Amygdala (tissue), 56 donors: ENCODE measurements around the gene CACNA2D1.
"Not testable (repeated sequence)": the region's sequence is repeated elsewhere in the genome, so short reads cannot be mapped to it uniquely, and the experiment has no call there.

ENCODE experiments used
- DNase-seq, 56 donors: peaks; one replicate each; lab custom pipeline; 2025; lab: John Stamatoyannopoulos, UW

CACNA2D1 gene

DNA sequence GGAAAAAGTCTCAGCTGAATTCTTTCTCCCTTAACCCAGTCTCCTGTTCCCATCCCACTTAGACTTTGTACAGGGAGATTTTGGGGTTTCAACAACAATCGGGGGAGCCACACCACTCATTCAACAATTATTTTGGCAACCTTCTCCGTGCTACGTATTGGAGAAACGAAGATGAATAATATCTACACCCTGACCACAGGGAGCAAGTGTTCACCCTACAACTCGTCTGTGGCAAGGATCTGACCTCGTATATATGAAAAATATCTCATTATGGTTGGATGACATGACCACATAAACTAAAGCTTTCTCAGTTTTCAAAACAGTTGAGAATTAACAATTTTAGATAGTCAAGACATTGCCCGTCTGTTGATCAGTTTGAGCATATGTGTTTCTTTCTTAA is 302.1 kb downstream of the CACNA2D1 start:
- no peak for DNase-seq

DNA sequence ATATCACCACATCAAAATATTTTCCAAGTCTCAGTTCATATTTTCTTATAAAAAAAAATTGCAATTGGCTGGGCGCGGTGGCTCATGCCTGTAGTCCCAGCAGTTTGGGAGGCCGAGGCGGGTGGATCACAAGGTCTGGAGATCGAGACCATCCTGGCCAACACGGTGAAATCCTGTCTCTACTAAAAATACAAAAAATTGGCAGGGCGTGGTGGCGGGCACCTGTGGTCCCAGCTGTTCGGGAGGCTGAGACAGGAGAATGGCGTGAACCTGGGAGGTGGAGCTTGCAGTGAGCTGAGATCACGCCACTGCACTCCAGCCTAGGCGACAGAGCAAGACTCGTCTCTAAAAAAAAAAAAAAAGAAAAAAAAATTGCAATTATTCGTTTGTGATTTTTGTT is 303.0 kb downstream of the CACNA2D1 start:
- not testable (repeated sequence) for DNase-seq

DNA sequence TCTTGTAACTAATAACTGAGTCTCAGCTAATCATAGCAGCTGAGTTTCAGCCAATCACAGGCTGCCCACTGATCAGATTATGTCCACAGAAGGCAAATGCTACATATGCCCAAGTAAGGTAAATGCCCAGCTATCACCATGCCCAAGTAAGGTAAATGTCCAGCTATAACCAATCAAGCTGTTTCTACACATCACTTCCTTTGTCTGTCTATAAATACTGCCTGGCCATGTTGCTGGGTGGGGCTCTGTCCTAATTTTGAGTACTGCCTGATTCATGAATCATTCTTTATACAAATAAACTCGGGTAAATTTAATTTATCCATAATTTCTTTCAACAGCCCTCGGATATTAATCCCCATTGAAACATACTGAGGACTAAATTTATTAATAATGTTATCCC is 312.4 kb downstream of the CACNA2D1 start:
- DNase-seq = no peak

DNA sequence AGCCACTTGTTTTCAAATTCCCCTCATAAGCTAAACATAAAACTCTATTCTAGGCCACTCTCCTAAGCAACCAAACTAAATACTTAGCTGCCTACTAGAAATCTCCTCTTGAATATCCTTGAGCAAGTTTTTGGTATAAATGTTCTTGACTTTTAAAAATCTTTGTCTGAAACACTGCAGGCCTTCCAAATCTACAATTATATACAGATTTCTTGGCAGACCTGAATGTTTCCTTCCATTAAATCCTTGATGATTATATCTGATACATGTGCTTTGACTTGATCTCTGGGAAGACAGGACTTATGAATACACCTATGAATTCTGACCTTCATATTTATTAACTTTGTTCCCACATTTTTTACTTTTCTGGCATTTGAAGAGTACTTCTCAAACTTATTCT is 314.5 kb downstream of the CACNA2D1 start:
- DNase-seq = no peak

DNA sequence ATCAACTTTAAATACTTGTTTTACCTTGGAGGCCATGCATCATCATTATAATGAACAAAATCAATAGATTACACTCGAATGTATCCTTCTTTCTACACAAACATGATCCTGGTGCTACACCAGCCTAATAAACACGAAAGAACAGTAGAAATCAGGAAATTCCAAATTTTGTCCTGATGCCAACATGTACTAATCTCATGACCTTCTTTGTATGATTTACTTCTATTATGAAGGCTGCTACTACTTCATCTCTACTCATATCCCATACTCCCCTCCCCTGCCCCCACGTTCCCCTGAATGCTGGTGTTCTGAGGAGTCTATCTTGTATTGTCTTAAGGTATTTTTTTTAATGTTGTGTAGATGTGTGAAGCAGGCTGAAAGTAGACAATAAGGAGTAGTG is 315.0 kb downstream of the CACNA2D1 start:
- no peak for DNase-seq

DNA sequence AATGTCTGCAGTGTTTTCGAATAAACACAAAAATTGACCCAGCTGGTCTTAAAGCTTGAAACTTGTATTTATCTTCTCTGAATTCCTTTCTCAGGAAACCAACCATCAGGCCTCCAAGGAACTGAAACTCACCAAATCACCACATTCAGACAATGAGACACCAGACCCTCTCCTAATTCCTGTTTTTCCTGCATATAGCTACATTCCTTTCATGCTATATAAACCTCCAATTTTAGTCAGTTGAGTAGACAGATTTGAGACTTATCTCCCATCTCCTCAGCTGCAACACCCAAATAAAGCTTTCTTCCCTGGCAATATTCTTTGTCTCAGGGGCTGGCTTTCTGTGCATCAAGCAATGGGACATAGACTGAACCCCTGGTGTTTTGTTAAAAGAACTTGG is 317.0 kb downstream of the CACNA2D1 start:
- DNase-seq = no peak

DNA sequence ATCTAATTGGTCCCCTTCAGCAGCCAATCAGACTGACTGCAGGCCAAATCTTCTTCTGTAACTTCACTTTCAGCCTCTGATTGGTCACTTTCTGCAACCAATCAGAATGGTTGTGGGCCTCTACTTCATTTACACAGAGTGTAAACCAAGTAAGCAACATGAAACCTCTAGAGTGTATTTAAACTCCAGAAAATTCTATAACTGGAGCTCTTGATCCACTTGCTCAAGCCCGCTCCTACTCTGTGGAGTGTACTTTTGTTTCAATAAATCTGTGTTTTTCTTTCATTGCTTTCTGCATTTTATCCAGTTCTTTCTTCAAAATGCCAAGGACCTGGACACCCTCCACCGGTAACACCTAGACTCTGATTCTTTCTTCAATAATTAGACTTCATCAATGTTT is 319.1 kb downstream of the CACNA2D1 start:
- no peak for DNase-seq

DNA sequence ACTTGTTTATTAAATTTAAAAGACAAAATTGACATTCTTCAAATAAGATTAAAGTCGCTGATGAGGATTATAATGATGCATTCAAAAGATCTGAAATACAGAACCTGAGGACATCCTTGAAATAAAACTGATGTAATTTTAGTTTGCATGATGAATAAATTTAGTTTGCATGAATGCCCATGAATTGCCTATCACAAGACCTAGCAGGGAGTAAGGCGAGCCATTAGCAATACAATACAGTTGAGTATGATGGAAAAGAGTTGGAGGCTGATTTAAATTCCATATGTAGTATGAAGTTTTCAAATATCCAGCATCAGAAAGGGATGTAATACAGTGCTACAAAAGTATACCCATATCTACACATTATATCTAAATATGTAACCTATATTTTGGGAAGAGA is 321.3 kb downstream of the CACNA2D1 start:
- DNase-seq = no peak

DNA sequence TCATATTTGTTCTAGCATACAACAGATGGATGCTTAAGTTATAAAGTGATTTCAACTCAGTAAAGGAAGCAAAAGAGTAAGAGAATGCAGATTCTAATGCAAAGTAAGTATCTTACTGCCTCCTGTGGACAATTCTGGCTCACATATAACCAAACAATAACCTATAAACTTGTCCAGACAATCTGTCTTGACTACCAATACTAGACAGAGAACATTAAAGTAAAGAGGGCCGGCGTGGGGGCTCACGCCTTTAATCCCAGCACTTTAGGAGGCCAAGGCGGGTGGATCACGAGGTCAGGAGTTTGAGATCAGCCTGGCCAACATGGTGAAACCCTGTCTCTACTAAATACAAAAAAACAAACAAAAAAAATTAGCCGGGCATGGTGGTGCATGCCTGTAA is 329.3 kb downstream of the CACNA2D1 start:
- DNase-seq = no peak

DNA sequence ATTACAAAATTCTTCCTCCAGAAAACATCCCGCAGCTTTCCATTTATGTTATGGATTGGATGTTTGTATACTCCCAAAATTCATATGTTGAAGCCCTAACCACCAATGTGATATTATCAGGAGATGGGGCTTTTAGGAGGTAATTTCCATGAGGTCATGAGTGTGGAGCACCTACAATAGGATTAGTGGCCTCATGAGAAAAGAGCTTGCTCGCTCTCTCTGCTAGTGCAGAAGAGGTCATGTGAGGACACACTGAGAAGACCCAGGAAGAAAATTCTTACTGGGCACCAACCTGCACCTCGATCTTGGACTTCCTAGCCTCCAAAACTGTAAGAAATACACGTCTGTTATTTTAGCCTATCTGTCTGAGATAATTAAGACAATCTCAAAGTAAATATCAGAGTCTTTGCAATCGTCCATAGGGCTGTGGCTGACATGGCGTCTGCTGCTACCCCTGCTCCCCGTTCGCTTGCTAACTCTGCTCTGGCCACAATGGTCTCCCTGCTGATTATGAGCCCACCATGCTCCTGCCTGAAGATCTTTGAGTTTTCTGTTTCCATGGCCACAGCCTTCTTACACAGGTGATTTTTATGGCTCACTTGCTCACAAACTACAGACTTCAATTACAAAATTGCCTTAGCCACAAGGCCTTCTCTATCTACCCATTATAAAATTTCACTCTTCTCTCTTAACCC is 333.3 kb downstream of the CACNA2D1 start:
- DNase-seq = no peak

DNA sequence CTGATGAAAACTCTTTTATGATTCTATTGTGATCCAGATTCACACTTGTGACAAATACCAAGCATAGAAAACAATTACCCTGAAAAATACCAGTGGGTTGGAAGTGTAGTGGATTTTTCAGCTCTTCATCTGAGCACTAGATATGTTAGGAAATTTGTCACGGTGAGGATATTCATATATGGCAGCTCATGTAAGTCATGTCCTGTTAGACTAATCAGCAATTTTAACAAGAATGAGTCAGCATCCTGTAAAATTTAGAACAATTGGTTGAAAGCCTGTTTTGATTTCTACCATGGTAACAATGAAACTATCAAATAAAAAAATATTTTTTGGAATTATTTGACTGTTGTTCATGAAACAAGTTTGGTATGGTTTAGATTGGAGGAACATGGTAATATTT is 334.3 kb downstream of the CACNA2D1 start:
- DNase-seq = no peak

DNA sequence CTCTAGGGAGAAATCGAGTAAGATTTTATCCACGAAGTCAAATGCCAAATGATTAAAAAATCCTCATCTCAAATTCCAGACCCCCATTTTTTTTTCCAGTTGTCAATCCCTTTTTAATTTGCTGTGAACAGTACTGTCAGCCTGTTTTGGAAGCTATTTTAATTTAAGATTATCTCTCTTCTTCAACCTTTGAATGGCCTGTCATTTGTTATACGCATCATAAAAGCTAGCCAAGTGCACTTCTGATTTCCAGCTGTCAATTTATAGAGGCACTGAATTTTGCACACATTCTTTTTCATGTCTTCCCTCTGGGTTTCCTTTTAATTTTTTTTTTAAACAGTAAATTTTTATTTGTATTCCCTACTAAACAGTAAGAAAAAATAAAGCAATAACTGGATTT is 337.4 kb downstream of the CACNA2D1 start:
- no peak for DNase-seq

DNA sequence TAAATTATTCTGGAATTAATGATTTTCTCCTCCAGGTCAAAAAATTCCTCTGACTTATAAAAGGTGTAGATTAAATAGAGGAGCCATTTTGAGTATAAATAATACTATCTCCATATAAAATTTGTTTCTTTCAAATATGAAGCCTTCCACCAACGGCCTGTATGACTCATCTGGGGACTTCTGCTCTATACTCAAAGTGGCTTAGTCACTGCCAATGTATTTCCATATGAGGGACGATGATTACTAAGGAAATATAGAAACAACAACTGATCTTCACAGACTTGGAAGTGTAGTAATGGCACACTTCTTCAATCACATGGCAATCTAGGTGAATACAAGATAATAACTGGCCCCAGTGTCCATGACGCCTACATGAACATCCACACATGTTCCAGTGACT is 338.1 kb downstream of the CACNA2D1 start:
- DNase-seq = no peak

DNA sequence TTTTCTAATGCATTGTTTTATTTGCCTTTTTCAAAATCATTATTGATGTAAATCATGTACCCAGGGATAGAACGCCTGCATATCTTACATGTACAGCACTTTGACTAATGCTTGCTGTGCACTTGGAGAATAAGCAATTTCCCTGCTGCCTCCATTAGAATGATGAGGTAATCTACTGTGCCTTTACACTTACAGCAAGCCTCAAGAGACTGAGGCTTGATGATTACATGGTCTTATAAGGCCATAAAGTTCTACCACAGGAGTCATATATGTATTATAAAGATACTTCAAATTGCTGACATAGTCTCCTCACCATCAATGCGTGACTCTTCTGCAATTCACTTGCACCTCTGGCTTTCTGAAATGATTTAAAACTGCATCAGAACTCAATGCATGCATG is 345.2 kb downstream of the CACNA2D1 start:
- DNase-seq = no peak

DNA sequence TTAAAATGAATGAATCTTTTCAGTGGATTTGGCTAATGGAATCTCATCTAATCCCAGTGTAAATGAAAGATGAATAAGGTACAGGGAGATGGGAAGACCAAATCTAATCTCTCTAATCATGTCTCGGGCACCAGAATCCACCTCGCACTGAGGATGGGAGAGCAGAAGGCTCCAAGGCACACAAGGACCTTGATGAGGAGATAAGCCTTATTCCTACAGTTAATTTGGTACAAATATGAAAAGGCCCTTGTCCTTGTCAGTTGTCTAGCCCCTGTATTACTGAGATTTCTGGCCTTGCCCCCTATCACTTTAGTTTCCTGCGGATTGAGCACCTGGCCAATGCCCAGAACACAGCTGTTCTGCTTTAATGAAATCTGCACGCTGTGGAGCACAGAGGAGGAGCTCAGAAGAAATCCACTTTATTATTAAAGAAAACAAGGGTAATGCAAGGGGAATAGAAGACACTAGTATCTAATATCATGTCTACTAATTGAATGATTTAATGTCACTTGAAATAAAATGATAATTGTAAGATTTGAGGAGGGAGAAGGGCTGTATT is 352.4 kb downstream of the CACNA2D1 start:
- DNase-seq = no peak

DNA sequence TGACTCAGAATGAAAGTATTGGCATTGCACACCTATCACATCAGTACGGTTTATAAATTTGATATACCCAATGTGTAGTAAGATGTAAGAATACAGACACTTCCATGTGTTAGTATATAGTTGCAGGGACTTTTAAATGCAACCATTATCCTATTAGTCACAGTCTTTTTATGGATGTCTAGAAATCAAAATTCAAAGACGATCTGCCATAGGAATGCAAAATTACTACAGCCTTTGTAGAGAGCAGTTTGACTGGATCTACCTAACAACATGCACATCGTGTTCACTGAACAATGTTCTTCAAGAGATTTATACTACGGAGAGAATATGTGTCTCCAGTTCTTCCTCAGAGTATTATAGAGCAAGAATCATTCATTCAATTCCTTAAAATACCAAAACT is 356.5 kb downstream of the CACNA2D1 start:
- DNase-seq = no peak

DNA sequence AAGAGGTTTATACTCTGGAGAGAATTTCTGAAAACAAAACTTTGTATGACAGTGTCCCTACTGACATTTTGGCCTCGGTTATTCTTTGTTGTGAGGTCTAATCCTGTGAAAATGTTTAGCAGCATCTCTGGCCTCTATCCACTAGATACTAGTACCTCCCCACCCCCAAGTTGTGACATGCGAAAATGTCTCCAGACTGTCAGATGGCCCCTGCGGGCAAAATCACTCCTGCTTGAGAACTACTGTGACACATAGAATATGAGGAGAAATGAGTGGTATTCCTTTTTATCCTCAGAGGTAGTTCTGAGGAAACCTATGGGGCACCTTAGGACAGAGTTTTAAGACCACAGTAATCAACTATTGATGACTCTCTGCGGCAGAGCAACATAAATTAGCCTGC is 358.5 kb downstream of the CACNA2D1 start:
- no peak for DNase-seq

DNA sequence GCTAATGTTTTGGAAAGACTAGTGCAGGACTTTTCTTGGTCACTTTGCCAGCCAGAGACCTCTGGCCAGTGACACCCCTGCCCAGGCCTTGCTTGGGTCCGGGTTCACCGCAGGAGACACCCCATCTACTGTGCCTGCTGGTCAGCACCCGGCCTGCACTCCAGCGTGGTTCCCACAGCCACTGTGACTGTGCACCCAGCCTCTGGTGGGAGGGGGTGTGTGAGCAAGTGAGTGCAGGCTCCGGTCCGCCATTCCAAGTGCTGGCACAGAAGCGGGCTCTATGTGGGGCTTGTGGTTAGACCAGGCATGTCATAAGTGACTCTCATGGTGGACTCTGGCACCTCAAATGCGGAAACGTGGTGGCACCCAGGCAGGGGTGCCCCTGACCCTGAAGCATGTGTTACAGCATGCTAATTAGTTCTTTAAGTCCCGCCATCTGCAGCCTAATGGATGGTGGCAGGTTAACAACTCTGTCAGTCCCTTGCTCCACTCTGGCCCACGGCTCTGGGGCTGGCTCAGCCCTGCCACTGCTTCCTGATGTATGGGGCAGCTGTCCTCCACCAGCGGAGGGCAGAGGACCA is 361.8 kb downstream of the CACNA2D1 start:
- no peak for DNase-seq

DNA sequence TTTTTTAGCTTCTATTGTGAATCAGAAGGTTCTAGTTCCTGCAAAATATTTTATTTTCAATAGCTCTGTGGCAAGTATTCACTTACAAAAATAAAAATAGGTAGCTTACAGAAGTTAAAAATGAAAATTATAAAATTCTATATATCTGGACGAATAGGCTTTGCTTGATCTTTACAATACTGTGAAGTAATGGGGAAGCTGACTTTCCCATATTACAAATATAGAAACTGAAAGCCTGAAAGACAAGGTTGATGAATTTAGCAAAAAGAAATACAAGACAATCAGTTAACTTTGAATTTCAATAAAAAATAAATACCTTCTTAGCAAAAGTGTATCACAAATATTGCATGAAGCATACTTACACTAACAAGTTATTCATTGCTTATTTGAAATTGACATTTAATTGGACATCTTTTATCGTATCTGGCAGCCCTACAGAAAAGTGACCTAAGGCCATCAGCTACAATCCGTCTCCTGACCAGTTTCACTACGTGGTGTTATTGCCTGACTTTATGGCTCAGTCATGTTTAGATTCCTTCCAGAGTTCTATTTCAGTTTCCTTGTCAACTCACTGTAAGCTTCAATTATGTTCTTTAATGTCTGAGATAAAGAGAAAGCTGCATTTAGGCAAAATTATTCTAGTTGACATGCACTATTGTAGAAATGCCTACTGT is 363.2 kb downstream of the CACNA2D1 start:
- no peak for DNase-seq

DNA sequence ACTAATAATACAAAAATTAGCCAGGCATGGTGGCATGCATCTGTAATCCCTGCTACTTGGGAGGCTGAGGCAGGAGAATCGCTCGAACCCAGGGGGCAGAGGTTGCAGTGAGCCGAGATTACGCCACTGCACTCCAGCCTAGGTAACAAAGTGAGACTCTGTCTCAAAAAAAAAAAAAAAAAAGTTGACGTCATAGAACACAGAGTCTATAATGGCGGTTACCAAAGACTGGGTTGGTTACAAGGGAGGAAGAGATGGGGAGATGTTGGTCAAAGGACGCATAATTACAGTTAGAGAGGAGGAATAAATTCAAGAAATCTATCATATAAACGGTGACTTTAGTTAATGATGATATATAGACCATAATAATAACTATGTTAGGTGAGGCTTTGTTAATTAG is 364.1 kb downstream of the CACNA2D1 start:
- DNase-seq = no peak

DNA sequence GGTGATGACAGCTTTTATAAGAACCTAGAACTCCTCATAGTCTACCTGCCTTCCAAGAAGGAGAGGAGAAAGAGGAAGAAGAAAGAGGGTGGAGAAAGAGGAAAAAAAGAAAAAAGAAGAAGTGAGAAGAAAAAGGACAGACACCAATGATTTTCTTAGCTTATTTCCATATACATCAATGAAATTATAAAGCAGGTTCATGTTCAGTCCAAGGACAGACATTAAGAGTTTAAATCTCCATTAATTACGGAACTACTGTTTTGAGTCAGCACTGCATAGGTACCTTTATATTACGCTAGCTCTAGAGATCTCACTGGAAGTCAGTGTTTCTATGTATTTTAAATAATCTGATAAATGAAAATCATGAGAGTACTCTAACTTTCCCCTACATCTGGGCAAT is 364.8 kb downstream of the CACNA2D1 start:
- DNase-seq = no peak

DNA sequence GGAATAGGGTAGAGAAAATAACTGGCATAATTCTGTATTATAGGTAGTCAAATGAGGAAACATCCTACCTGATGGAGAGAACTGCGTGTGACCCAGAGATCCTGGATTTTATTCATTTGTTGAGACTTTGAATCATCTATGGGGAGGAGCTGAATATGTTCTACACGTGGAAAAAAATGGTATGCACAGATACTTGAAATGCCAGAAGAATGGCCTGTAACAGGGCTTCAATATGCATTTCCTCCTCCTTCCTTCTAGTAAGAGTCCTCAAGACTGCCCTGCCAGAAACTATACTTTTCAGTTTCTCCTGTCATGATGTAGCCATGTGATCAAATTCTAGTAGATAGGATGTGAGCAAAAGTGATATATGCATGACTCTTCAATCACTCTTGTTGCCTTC is 372.1 kb downstream of the CACNA2D1 start:
- DNase-seq = no peak
